H9 (cell line): Measurements from ENCODE around the gene UFSP1. TPM values are rescaled to one million over a fixed set of nuclear protein-coding genes. Genes with fewer than 3 reads are reported as not detected.

Experiments
- DNase-seq: peaks from one replicate; pipeline ENCODE4 v3.0.0-alpha.2; 2017
- H2AFZ ChIP-seq: one replicate; pipeline ENCODE4 v1.6.1; 2013; ENCODE audit warnings: mild to moderate bottlenecking, low read length, control low read depth, moderate library complexity
- H2AK5ac ChIP-seq: 2 replicates; pipeline ENCODE4 v1.6.1; 2013; ENCODE audit warnings: low read length, control low read depth, mixed read lengths; ENCODE audit not compliant: insufficient read length
- H2BK120ac ChIP-seq: one replicate; pipeline ENCODE4 v1.6.1; 2013; ENCODE audit warnings: low read depth, mild to moderate bottlenecking, low read length, control low read depth, inconsistent platforms; ENCODE audit not compliant: poor library complexity, severe bottlenecking
- H2BK12ac ChIP-seq: 2 replicates; pipeline ENCODE4 v1.6.1; 2013; ENCODE audit warnings: low read length, control low read depth, mixed read lengths, low read depth; ENCODE audit not compliant: insufficient read length
- H2BK15ac ChIP-seq: 2 replicates; pipeline ENCODE4 v1.6.1; 2013; ENCODE audit warnings: low read depth, low read length, control low read depth
- H2BK20ac ChIP-seq: one replicate; pipeline ENCODE4 v1.6.1; 2013; ENCODE audit warnings: low read depth, mild to moderate bottlenecking, low read length, control low read depth, inconsistent platforms; ENCODE audit not compliant: poor library complexity, severe bottlenecking
- H2BK5ac ChIP-seq: 2 replicates; pipeline ENCODE4 v1.6.1; 2013; ENCODE audit warnings: low read length, control low read depth, mixed read lengths; ENCODE audit not compliant: insufficient read length
- H3K14ac ChIP-seq: 2 replicates; pipeline ENCODE4 v1.6.1; 2013; ENCODE audit warnings: low read length, control low read depth; ENCODE audit not compliant: insufficient read depth
- H3K18ac ChIP-seq: 2 replicates; pipeline ENCODE4 v1.6.1; 2013; ENCODE audit warnings: low read depth, mild to moderate bottlenecking, mixed read lengths, low read length, control low read depth; ENCODE audit not compliant: insufficient read length
- H3K23ac ChIP-seq: 2 replicates; pipeline ENCODE4 v1.6.1; 2013; ENCODE audit warnings: low read length, control low read depth, mixed read lengths, low read depth; ENCODE audit not compliant: insufficient read length
- H3K23me2 ChIP-seq: 2 replicates; pipeline ENCODE4 v1.6.1; 2013; ENCODE audit warnings: low read depth, mild to moderate bottlenecking, mixed read lengths, low read length, control low read depth; ENCODE audit not compliant: insufficient read length, poor library complexity, severe bottlenecking
- H3K27ac ChIP-seq: 2 replicates; pipeline ENCODE4 v1.5.1; 2013; ENCODE audit warnings: low read length, control low read depth, mixed read lengths, low read depth; ENCODE audit not compliant: insufficient read length
- H3K27me3 ChIP-seq: 2 replicates; pipeline ENCODE4 v1.6.1; 2013; ENCODE audit warnings: low read length, control low read depth, inconsistent platforms; ENCODE audit not compliant: insufficient read depth
- H3K4ac ChIP-seq: 2 replicates; pipeline ENCODE4 v1.6.1; 2013; ENCODE audit warnings: low read depth, mild to moderate bottlenecking, control low read depth, inconsistent platforms, low read length, moderate library complexity
- H3K4me1 ChIP-seq: 2 replicates; pipeline ENCODE4 v1.6.1; 2013; ENCODE audit warnings: low read length, control low read depth, inconsistent platforms; ENCODE audit not compliant: insufficient read depth
- H3K4me2 ChIP-seq: 2 replicates; pipeline ENCODE4 v1.6.1; 2013; ENCODE audit warnings: low read length, control low read depth, mixed read lengths; ENCODE audit not compliant: insufficient read length, insufficient read depth
- H3K56ac ChIP-seq: 2 replicates; pipeline ENCODE4 v1.6.1; 2013; ENCODE audit warnings: low read depth, mild to moderate bottlenecking, mixed read lengths, low read length, control low read depth; ENCODE audit not compliant: insufficient read length
- H3K79me1 ChIP-seq: 2 replicates; pipeline ENCODE4 v1.6.1; 2013; ENCODE audit warnings: low read depth, mild to moderate bottlenecking, moderate library complexity, low read length, control low read depth, inconsistent platforms; ENCODE audit not compliant: insufficient read depth, poor library complexity, severe bottlenecking
- H3K79me2 ChIP-seq: 2 replicates; pipeline ENCODE4 v1.6.1; 2013; ENCODE audit warnings: low read length, control low read depth, inconsistent platforms; ENCODE audit not compliant: insufficient read depth
- H3K9ac ChIP-seq: 2 replicates; pipeline ENCODE4 v1.6.1; 2013; ENCODE audit warnings: low read length, control low read depth, mixed read lengths; ENCODE audit not compliant: insufficient read length; ENCODE audit errors: extremely low read depth
- H3K9me3 ChIP-seq: one replicate; pipeline ENCODE4 v1.6.1; 2013; ENCODE audit warnings: low read depth, low read length, inconsistent platforms; ENCODE audit not compliant: control insufficient read depth
- H3T11ph ChIP-seq: one replicate; pipeline ENCODE4 v1.6.1; 2013; ENCODE audit warnings: mild to moderate bottlenecking, low read length, control low read depth, inconsistent platforms
- H4K20me1 ChIP-seq: one replicate; pipeline ENCODE4 v1.6.1; 2013; ENCODE audit not compliant: control insufficient read depth, insufficient read length, insufficient read depth
- H4K5ac ChIP-seq: 2 replicates; pipeline ENCODE4 v1.6.1; 2013; ENCODE audit warnings: low read depth, mild to moderate bottlenecking, mixed read lengths, low read length, control low read depth; ENCODE audit not compliant: insufficient read length
- H4K8ac ChIP-seq: replicated peaks from 2 replicates; pipeline ENCODE4 v1.6.1; 2013; ENCODE audit warnings: low read length, control low read depth, mixed read lengths, low read depth; ENCODE audit not compliant: insufficient read length
- H4K91ac ChIP-seq: 2 replicates; pipeline ENCODE4 v1.6.1; 2013; ENCODE audit warnings: low read depth, mild to moderate bottlenecking, moderate library complexity, mixed read lengths, low read length, control low read depth; ENCODE audit not compliant: insufficient read length
- H3K27ac Mint-ChIP-seq, 3 experiments: 2 replicates in 2 of 3; 3 replicates in 1 of 3; pipeline ENCODE4 v1.8.0; 2020 to 2021; ENCODE audit warnings: mixed read lengths in 3 of 3, mild to moderate bottlenecking in 1 of 3, moderate library complexity in 1 of 3
- H3K27me3 Mint-ChIP-seq: 2 replicates; pipeline ENCODE4 v1.8.0; 2021; ENCODE audit warnings: low read depth, mild to moderate bottlenecking, moderate library complexity, mixed read lengths
- H3K36me3 Mint-ChIP-seq, 3 experiments: 2 replicates in 2 of 3; 3 replicates in 1 of 3; pipeline ENCODE4 v1.8.0; 2020 to 2021; ENCODE audit warnings: low read depth in 3 of 3, mixed read lengths in 3 of 3; ENCODE audit not compliant: insufficient read depth in 1 of 3
- H3K4me1 Mint-ChIP-seq, 2 experiments: 2 replicates each; pipeline ENCODE4 v1.8.0; 2020; ENCODE audit warnings: mixed read lengths in 2 of 2
- H3K4me3 Mint-ChIP-seq, 2 experiments: 2 replicates in 1 of 2; 3 replicates in 1 of 2; pipeline ENCODE4 v1.8.0; 2020 to 2021; ENCODE audit warnings: mild to moderate bottlenecking in 2 of 2, mixed read lengths in 2 of 2, moderate library complexity in 1 of 2
- H3K9me3 Mint-ChIP-seq, 2 experiments: 2 replicates in 1 of 2; 3 replicates in 1 of 2; pipeline ENCODE4 v1.8.0; 2020; ENCODE audit warnings: mild to moderate bottlenecking in 2 of 2, mixed read lengths in 2 of 2, moderate library complexity in 1 of 2
- CTCF ChIP-seq: fragments of 200-600 bp; sonication (generic); conservative IDR thresholded peaks from 3 replicates; pipeline ENCODE4 v1.8.0; 2021; ENCODE audit warnings: antibody characterized with exemption, mild to moderate bottlenecking
- WGBS: extraction: QIAGEN DNeasy Blood & Tissue Kit; methylation state at CpG from one replicate; pipeline ENCODE4 v1.1.7; 2013; ENCODE audit warnings: missing lambda C conversion rate, low lambda C conversion rate, mixed read lengths; ENCODE audit not compliant: insufficient read length; ENCODE audit errors: extremely low coverage; 5-methylcytosine and 5-hydroxymethylcytosine counted together
- total RNA-seq: library from RNA; stranded (reverse); gene quantifications from 2 replicates; pipeline ENCODE4 v1.2.1, GENCODE V29; 2021

The UFSP1 gene
- total RNA-seq, 1 experiment from 2014 or later, result 4.3 TPM

GRCh38 chr7:100878685-100879084, 10.8 kb downstream of the UFSP1 start:
- no peak overlapping the region for H4K8ac ChIP-seq
- no peak overlapping the region for H3T11ph ChIP-seq
- Mint-ChIP-seq H3K27ac (peak overlapping the region in 1 of 3 experiments; percentile 71; a peak in 2 of 7 replicates), H3K4me3 (no peak overlapping the region), H3K4me1 (peaks cover 28 to 34% of the 10 kb centered on the region in 2 experiments), H3K36me3 (peaks cover 65 to 95% (median 91%) of the 10 kb centered on the region in 3 experiments), H3K27me3 (no peaks in the 10 kb centered on the region; the same call in 1 of the 2 replicates), H3K9me3 (no peaks in the 10 kb centered on the region)
- no peak overlapping the region for H2BK12ac ChIP-seq
- no peak overlapping the region for H3K18ac ChIP-seq
- H2BK120ac ChIP-seq, result no peak overlapping the region
- H3K23me2 ChIP-seq, result peaks cover 5% of the 10 kb centered on the region
- H2BK5ac ChIP-seq, result no peak overlapping the region
- H4K5ac ChIP-seq, result no peak overlapping the region
- H2AFZ ChIP-seq, result no peak overlapping the region
- H3K56ac ChIP-seq, result no peak overlapping the region
- no peaks in the 10 kb centered on the region for H4K20me1 ChIP-seq
- H3K9me3 ChIP-seq, result no peaks in the 10 kb centered on the region
- no peaks in the 10 kb centered on the region for H3K27me3 ChIP-seq
- H2BK20ac ChIP-seq, result no peak overlapping the region
- H2AK5ac ChIP-seq, result no peak overlapping the region
- no peak overlapping the region for H3K14ac ChIP-seq
- H4K91ac ChIP-seq, result no peak overlapping the region
- no peak overlapping the region for H3K27ac ChIP-seq
- H3K4ac ChIP-seq, result no peak overlapping the region
- no peak for DNase-seq
- peaks cover 37% of the 10 kb centered on the region; the same call in 1 of the 2 replicates for H3K79me2 ChIP-seq
- H3K4me2 ChIP-seq, result no peak overlapping the region
- TF ChIP-seq CTCF, result no peak
- H3K4me1 ChIP-seq, result no peaks in the 10 kb centered on the region; the same call in 1 of the 2 replicates
- H2BK15ac ChIP-seq, result no peak overlapping the region
- no peak overlapping the region for H3K23ac ChIP-seq
- H3K9ac ChIP-seq, result no peak overlapping the region
- no CpG with 5 or more reads among the region's 6 CpGs for WGBS
- H3K79me1 ChIP-seq, result peaks cover 6% of the 10 kb centered on the region
